Measurements from ENCODE around the gene PFN2. TPM values are rescaled to one million over a fixed set of nuclear protein-coding genes. Genes with fewer than 3 reads are reported as not detected.

Gene PFN2
- polyA plus RNA-seq, 3 donors, result not detected

- no peak overlapping the region for H3K27ac ChIP-seq (ENCODE audit: low read depth in 1 of 2, low read length in 2 of 2)
- H3K27me3 ChIP-seq (ENCODE audit: control insufficient read depth in 2 of 2, insufficient read depth in 2 of 2, low read length in 2 of 2), result no peaks in the 10 kb centered on the region
- Mint-ChIP-seq H3K27me3 (ENCODE audit: low read depth in 3 of 3) (no peaks in the 10 kb centered on the region), H3K4me1 (peaks cover 6% of the 10 kb centered on the region), H3K4me3 (no peak overlapping the region), H3K36me3 (peaks cover 42 to 51% of the 10 kb centered on the region in 2 donors), H3K9me3 (no peaks in the 10 kb centered on the region), H3K27ac (no peak overlapping the region)
- no peak overlapping the region for H3K9ac ChIP-seq (ENCODE audit: insufficient read depth, low read length, poor library complexity, severe bottlenecking)
- H4K20me1 ChIP-seq (ENCODE audit: insufficient read depth, low read length), result peaks cover 81% of the 10 kb centered on the region
- H3K9me3 ChIP-seq (replicated peaks in 1 of 2; ENCODE audit: control insufficient read depth in 1 of 2, insufficient read depth in 1 of 2, low read length in 2 of 2), result no peaks in the 10 kb centered on the region
- 100% methylated on average over 1 of the region's 3 CpGs for WGBS (ENCODE audit: insufficient coverage)
- no peak overlapping the region for H3K4me3 ChIP-seq (replicated peaks in 1 of 3; ENCODE audit: low read depth in 2 of 3, low read length in 3 of 3)
- H2AFZ ChIP-seq (ENCODE audit: insufficient read depth, low read depth, low read length, poor library complexity, severe bottlenecking), result no peak overlapping the region
- no peak for DNase-seq
- no peak overlapping the region for H3K4me2 ChIP-seq (replicated peaks; ENCODE audit: extremely low read depth, low read length, poor library complexity, severe bottlenecking)
- intact Hi-C loops (cut with micrococcal nuclease), result no loop called here
- TF ChIP-seq CTCF (IDR thresholded peaks at IDR 0.05), result no peak
- no peaks in the 10 kb centered on the region for H3K79me2 ChIP-seq (ENCODE audit: insufficient read depth, low read length)
- no peaks in the 10 kb centered on the region for H3K4me1 ChIP-seq (ENCODE audit: control insufficient read depth in 1 of 2, insufficient read depth in 2 of 2, low read length in 2 of 2)
- peaks cover 44 to 82% of the 10 kb centered on the region in 2 donors for H3K36me3 ChIP-seq (replicated peaks in 1 of 2; ENCODE audit: control insufficient read depth in 1 of 2, insufficient read depth in 2 of 2, low read length in 2 of 2)
Measured at GRCh38 chr3:149920119-149920518, 50.6 kb downstream of the PFN2 start.

GRCh38 chr3:149919509-149919908 is 51.2 kb downstream of the PFN2 start:
- Histone ChIP-seq H3K27me3 (ENCODE audit: control insufficient read depth in 2 of 2, insufficient read depth in 2 of 2, low read length in 2 of 2) (no peaks in the 10 kb centered on the region), H3K9me3 (replicated peaks in 1 of 2; ENCODE audit: control insufficient read depth in 1 of 2, insufficient read depth in 1 of 2, low read length in 2 of 2) (no peaks in the 10 kb centered on the region), H3K79me2 (ENCODE audit: insufficient read depth, low read length) (no peaks in the 10 kb centered on the region), H3K9ac (ENCODE audit: insufficient read depth, low read length, poor library complexity, severe bottlenecking) (no peak overlapping the region), H3K36me3 (replicated peaks in 1 of 2; ENCODE audit: control insufficient read depth in 1 of 2, insufficient read depth in 2 of 2, low read length in 2 of 2) (peaks cover 39 to 82% of the 10 kb centered on the region in 2 donors), H3K4me2 (replicated peaks; ENCODE audit: extremely low read depth, low read length, poor library complexity, severe bottlenecking) (no peak overlapping the region), H3K4me1 (ENCODE audit: control insufficient read depth in 1 of 2, insufficient read depth in 2 of 2, low read length in 2 of 2) (no peaks in the 10 kb centered on the region), H4K20me1 (ENCODE audit: insufficient read depth, low read length) (peaks cover 75% of the 10 kb centered on the region), H2AFZ (ENCODE audit: insufficient read depth, low read depth, low read length, poor library complexity, severe bottlenecking) (no peak overlapping the region), H3K27ac (ENCODE audit: low read depth in 1 of 2, low read length in 2 of 2) (no peak overlapping the region), H3K4me3 (replicated peaks in 1 of 3; ENCODE audit: low read depth in 2 of 3, low read length in 3 of 3) (no peak overlapping the region)
- Mint-ChIP-seq H3K9me3 (no peaks in the 10 kb centered on the region), H3K27me3 (ENCODE audit: low read depth in 3 of 3) (no peaks in the 10 kb centered on the region), H3K4me1 (peaks cover 6% of the 10 kb centered on the region), H3K4me3 (no peak overlapping the region), H3K36me3 (peaks cover 48 to 57% of the 10 kb centered on the region in 2 donors), H3K27ac (no peak overlapping the region)
- intact Hi-C loops (cut with micrococcal nuclease), result no loop called here
- WGBS (ENCODE audit: insufficient coverage), result no CpG with 5 or more reads among the region's 3 CpGs
- DNase-seq, result no peak
- TF ChIP-seq CTCF (IDR thresholded peaks at IDR 0.05), result no peak
